ENCODE measurements around the gene MAPK13. TPM values are rescaled to one million over a fixed set of nuclear protein-coding genes. Genes with fewer than 3 reads are reported as not detected.
A peak's percentile ranks its signal among the peaks of the same experiment; 100 is the strongest.
"Not testable (repeated sequence)": the region's sequence is repeated elsewhere in the genome, so short reads cannot be mapped to it uniquely, and the experiment has no call there.

The MAPK13 gene
- total RNA-seq, 2 donors from 2014 or later: 1.4 to 7.2 TPM

- H3K27me3 ChIP-seq: no peaks in the 10 kb centered on the region
- no peak for TF ChIP-seq CTCF (IDR thresholded peaks at IDR 0.05)
- H3K9me3 ChIP-seq: no peaks in the 10 kb centered on the region
- no peaks in the 10 kb centered on the region for H3K36me3 ChIP-seq
- H3K4me3 ChIP-seq: no peak overlapping the region
- H3K4me1 ChIP-seq: peaks cover 0 to 28% of the 10 kb centered on the region in 2 donors
- peak; percentile 79 for DNase-seq (ENCODE audit: low spot score)
- H3K27ac ChIP-seq: no peak overlapping the region
These were observed 2.8 kb upstream of the MAPK13 start for GRCh38 chr6:36127462-36128016.

GRCh38 chr6:36128073-36128472 lies 2.2 kb upstream of the MAPK13 start:
- Histone ChIP-seq H3K36me3 (no peaks in the 10 kb centered on the region), H3K4me3 (no peak overlapping the region), H3K4me1 (peaks cover 0 to 28% of the 10 kb centered on the region in 2 donors), H3K27ac (no peak overlapping the region), H3K9me3 (no peaks in the 10 kb centered on the region), H3K27me3 (no peaks in the 10 kb centered on the region)
- TF ChIP-seq CTCF (IDR thresholded peaks at IDR 0.05): no peak
- no peak for DNase-seq (ENCODE audit: low spot score)

- Histone ChIP-seq H3K27ac (no peak overlapping the region), H3K27me3 (no peaks in the 10 kb centered on the region)
These were observed 1.5 kb upstream of the MAPK13 start for GRCh38 chr6:36128793-36129192.

GRCh38 chr6:36129334-36129733 lies 979 bp upstream of the MAPK13 start:
- peaks cover 0 to 20% of the 10 kb centered on the region in 2 donors for H3K4me1 ChIP-seq
- H3K9me3 ChIP-seq; DNase-seq (ENCODE audit: low spot score); H3K27ac ChIP-seq; H3K36me3 ChIP-seq; H3K4me3 ChIP-seq; H3K27me3 ChIP-seq: not testable (repeated sequence)

More at GRCh38 chr6:36128793-36129192, 1.5 kb upstream of the MAPK13 start:
- TF ChIP-seq CTCF (IDR thresholded peaks at IDR 0.05): no peak
- H3K4me1 ChIP-seq: peaks cover 0 to 25% of the 10 kb centered on the region in 2 donors
- no peak for DNase-seq (ENCODE audit: low spot score)
- H3K4me3 ChIP-seq: no peak overlapping the region
- H3K9me3 ChIP-seq: no peaks in the 10 kb centered on the region
- no peaks in the 10 kb centered on the region for H3K36me3 ChIP-seq

- H3K4me1 ChIP-seq: peaks cover 0 to 18% of the 10 kb centered on the region in 2 donors
- no peaks in the 10 kb centered on the region for H3K27me3 ChIP-seq
- DNase-seq (ENCODE audit: low spot score): no peak
- peak overlapping the region; percentile 34 to 52 for H3K4me3 ChIP-seq
- no peak for TF ChIP-seq CTCF (IDR thresholded peaks at IDR 0.05)
- H3K9me3 ChIP-seq: no peaks in the 10 kb centered on the region
- H3K36me3 ChIP-seq: no peaks in the 10 kb centered on the region
- H3K27ac ChIP-seq: no peak overlapping the region
These were observed 576 bp downstream of the MAPK13 start for GRCh38 chr6:36130667-36131510.

GRCh38 chr6:36131511-36132245 lies 1.4 kb downstream of the MAPK13 start:
- peak; percentile 66 for DNase-seq (ENCODE audit: low spot score)
- Histone ChIP-seq H3K36me3 (no peaks in the 10 kb centered on the region), H3K27me3 (no peaks in the 10 kb centered on the region), H3K4me3 (peak overlapping the region in 1 of 2 donors; percentile 52), H3K27ac (no peak overlapping the region), H3K9me3 (no peaks in the 10 kb centered on the region), H3K4me1 (peaks cover 0 to 18% of the 10 kb centered on the region in 2 donors)
- no peak for TF ChIP-seq CTCF (IDR thresholded peaks at IDR 0.05)

All from right atrium auricular region (tissue), 2 donors.